NB4 (cell line): ENCODE data around the gene CXCL12.

ENCODE experiments used
- CTCF ChIP-seq: IDR thresholded peaks from one replicate; pipeline ENCODE4 v1.5.1; 2012; ENCODE audit warnings: low read depth, low read length
- MYC ChIP-seq: IDR thresholded peaks from 2 replicates; pipeline ENCODE4 v1.6.1; 2011; ENCODE audit warnings: low read depth, low read length
- POLR2A ChIP-seq: IDR thresholded peaks from 2 replicates; pipeline ENCODE4 v1.6.1; 2011; ENCODE audit warnings: mild to moderate bottlenecking; ENCODE audit not compliant: insufficient read length; ENCODE audit errors: extremely low read depth
- TF ChIP-seq, protein P1 (sequence below): IDR thresholded peaks from 2 replicates; pipeline ENCODE4 v1.6.1; 2011; ENCODE audit warnings: low read depth, low read length

GRCh38 chr10:44416021-44416771 is 31.3 kb upstream of the CXCL12 start:
- TF ChIP-seq CTCF (no peak), POLR2A (no peak), MYC (no peak)
- TF ChIP-seq, protein P1, sequence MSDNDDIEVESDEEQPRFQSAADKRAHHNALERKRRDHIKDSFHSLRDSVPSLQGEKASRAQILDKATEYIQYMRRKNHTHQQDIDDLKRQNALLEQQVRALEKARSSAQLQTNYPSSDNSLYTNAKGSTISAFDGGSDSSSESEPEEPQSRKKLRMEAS, result no peak
